HL-60 (cell line): ENCODE results near the gene AGO1.

ENCODE experiments used
- GABPA ChIP-seq: IDR thresholded peaks from 2 replicates; pipeline ENCODE4 v1.6.1; 2012; ENCODE audit warnings: low read depth
- POLR2AphosphoS5 ChIP-seq: IDR thresholded peaks from 2 replicates; pipeline ENCODE4 v1.6.1; 2012; ENCODE audit warnings: low read depth

GRCh38 chr1:35945327-35945726 is 62.3 kb downstream of the AGO1 start:
- TF ChIP-seq POLR2AphosphoS5 (no peak), GABPA (no peak)
